Gastrocnemius medialis (tissue), 4 donors: Measurements from ENCODE around the gene MMEL1. TPM values are rescaled to one million over a fixed set of nuclear protein-coding genes. Genes with fewer than 3 reads are reported as not detected.

Experiments
- ATAC-seq, 2 donors: fragments of 150-250 bp; one replicate each; pipeline ENCODE4 v1.9.1; 2016
- DNase-seq, 2 donors: peaks; one replicate each; pipeline ENCODE4 v3.0.0-alpha.2; 2019
- H3K27ac ChIP-seq, 4 donors: fragments of 200-600 bp; sonication (generic); 1 replicate in 1 of 4; 2 replicates in 3 of 4; pipeline ENCODE4 v1.5.1; 2016 to 2018; ENCODE audit warnings: mild to moderate bottlenecking in 2 of 4, moderate library complexity in 1 of 4
- H3K27me3 ChIP-seq, 3 donors: fragments of 200-600 bp; sonication (generic) in 2 of 3; 1 replicate in 1 of 3; 2 replicates in 2 of 3; pipeline versions ENCODE4 v1.5.1 to v1.6.0; 2016 to 2019; ENCODE audit warnings: mild to moderate bottlenecking in 1 of 3, moderate library complexity in 1 of 3
- H3K36me3 ChIP-seq, 2 donors: fragments of 200-600 bp; sonication (generic) in 1 of 2; one replicate each; pipeline ENCODE4 v1.5.1; 2017 to 2018
- H3K4me1 ChIP-seq, 2 donors: fragments of 200-600 bp; sonication (generic) in 1 of 2; one replicate each; pipeline ENCODE4 v1.5.1; 2016 to 2017; ENCODE audit warnings: mild to moderate bottlenecking in 2 of 2
- H3K4me3 ChIP-seq, 4 donors: fragments of 200-600 bp; sonication (generic) in 3 of 4; 1 replicate in 1 of 4; 2 replicates in 3 of 4; pipeline ENCODE4 v1.5.1; 2016 to 2019; ENCODE audit warnings: mild to moderate bottlenecking in 2 of 4
- H3K9me3 ChIP-seq, 3 donors: fragments of 200-600 bp; sonication (generic) in 2 of 3; 1 replicate in 1 of 3; 2 replicates in 2 of 3; pipeline ENCODE4 v1.5.1; 2016 to 2019
- CTCF ChIP-seq, 5 experiments: fragments of 450-650 bp in 3 of 5; fragments of 200-600 bp in 2 of 5; sonication (generic) in 2 of 5; IDR thresholded peaks in 4 of 5; conservative IDR thresholded peaks in 1 of 5; 1 replicate in 4 of 5; 2 replicates in 1 of 5; pipeline ENCODE4 v1.5.1; 2016 to 2019; ENCODE audit warnings: antibody characterized with exemption in 5 of 5, mild to moderate bottlenecking in 3 of 5, moderate library complexity in 3 of 5
- POLR2A ChIP-seq, 2 donors: fragments of 450-650 bp; IDR thresholded peaks; one replicate each; pipeline ENCODE4 v1.6.1; 2017; ENCODE audit warnings: antibody characterized with exemption in 2 of 2, mild to moderate bottlenecking in 2 of 2, moderate library complexity in 2 of 2
- in situ Hi-C, 4 donors: fragments of 200-750 bp; cut with MboI; loops; one replicate each; pipeline versions ENCODE4 v1.15.0 to v1.8.0; 2017; ENCODE audit warnings: low sequenced_read_pairs in 4 of 4
- intact Hi-C: fragments of 100-400 bp; cut with DNase I; formaldehyde crosslinking; loops from one replicate; pipeline ENCODE4 v1.15.1; 2023; ENCODE audit warnings: low total_unique reads
- total RNA-seq, 4 donors: library from RNA; depleted of rRNA; stranded (reverse); fragments of >200 nt; gene quantifications; one replicate each; pipeline versions ENCODE4 v1.1.0 to v1.2.3, GENCODE V29; 2016

The MMEL1 gene
- total RNA-seq, 4 donors from 2014 or later, result not detected

GRCh38 chr1:2558861-2559260 lies 74.0 kb downstream of the MMEL1 start:
- Histone ChIP-seq H3K27me3 (peaks cover 0 to 4% (median 0%) of the 10 kb centered on the region in 3 donors), H3K9me3 (no peaks in the 10 kb centered on the region), H3K4me1 (peaks cover 7 to 21% of the 10 kb centered on the region in 2 donors), H3K4me3 (no peak overlapping the region), H3K36me3 (no peaks in the 10 kb centered on the region), H3K27ac (no peak overlapping the region)
- in situ Hi-C loops (no loop called here), intact Hi-C loops (loop anchor here (10.0 kb wide), 1 partner anchor 86 kb away; no protein-coding TSS in a partner anchor)
- no peak for DNase-seq
- TF ChIP-seq POLR2A (IDR thresholded peaks at IDR 0.05) (no peak), CTCF (IDR thresholded peaks at IDR 0.05 in 4 of 5, conservative IDR thresholded peaks at IDR 0.05 in 1 of 5) (no peak)
- ATAC-seq, result no peak

DNA sequence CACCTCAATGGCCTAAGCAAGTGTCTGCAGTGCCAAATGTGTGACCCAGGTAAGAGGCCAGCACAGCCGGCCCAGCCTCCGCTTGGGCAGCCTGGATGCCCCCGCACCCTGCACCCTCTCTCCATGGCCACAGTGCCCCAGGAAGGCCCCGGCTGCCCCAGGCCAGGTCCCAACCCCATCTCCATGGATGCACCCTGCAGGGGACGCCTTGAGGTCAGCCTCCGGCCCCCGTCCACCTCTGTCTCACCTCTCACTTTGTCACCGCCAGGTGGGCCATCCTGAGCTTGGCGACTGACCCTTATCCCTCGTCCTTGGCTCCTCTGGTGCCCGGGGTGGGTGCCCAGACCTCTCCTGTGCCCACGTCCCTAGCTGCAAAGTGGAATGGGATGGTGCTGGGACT lies 74.4 kb downstream of the MMEL1 start:
- TF ChIP-seq CTCF (IDR thresholded peaks at IDR 0.05 in 4 of 5, conservative IDR thresholded peaks at IDR 0.05 in 1 of 5) (no peak), POLR2A (IDR thresholded peaks at IDR 0.05) (no peak)
- Histone ChIP-seq H3K36me3 (no peaks in the 10 kb centered on the region), H3K4me3 (no peak overlapping the region), H3K4me1 (peaks cover 7 to 21% of the 10 kb centered on the region in 2 donors), H3K27me3 (peaks cover 0 to 4% (median 0%) of the 10 kb centered on the region in 3 donors), H3K27ac (no peak overlapping the region), H3K9me3 (no peaks in the 10 kb centered on the region)
- intact Hi-C loops, result loop anchor here (10.0 kb wide), 1 partner anchor 86 kb away; no protein-coding TSS in a partner anchor
- ATAC-seq, result no peak
- no peak for DNase-seq
- in situ Hi-C loops, result no loop called here

DNA sequence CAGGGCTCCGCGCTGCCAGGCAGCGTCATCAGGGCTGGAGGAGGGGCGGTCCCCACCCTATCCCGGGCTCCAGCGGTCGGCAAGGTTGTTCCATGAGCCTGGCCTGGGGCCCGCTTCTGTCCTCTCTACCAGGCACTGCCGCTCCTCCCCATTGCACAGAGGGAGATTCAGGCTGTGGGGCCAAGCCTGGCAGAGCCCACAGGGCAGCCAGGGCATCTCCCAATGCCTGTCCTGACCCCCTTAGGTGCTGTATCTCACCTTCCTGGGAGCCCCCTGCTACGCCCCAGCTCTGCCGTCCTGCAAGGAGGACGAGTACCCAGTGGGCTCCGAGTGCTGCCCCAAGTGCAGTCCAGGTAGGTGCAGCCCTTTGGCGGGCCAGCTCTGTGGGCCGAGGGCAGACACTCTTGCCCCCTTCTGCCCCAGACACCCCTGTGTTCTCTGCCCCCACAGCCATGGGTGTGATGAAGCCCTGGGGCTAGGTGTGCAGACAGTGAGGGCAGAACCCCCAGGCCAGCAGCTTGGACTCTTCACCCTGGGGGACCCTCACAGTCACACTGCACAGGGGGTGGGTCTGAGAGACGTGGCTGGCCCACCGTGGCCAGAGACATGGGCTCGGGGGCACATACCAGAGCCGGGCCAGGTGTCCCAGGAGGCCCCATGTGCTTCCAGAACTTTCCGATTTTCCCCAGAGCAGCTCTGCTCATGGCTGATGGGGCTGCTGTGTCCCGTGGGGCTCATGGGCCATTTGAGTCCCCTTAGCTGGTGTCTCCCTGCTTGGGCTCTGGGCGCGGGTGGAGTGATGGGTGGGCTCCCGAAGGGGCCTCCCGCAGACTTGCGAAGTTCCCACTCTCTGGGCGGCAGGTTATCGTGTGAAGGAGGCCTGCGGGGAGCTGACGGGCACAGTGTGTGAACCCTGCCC lies 75.1 kb downstream of the MMEL1 start:
- in situ Hi-C loops (no loop called here), intact Hi-C loops (loop anchor here (10.0 kb wide), 1 partner anchor 87 kb away; no protein-coding TSS in a partner anchor)
- H3K27ac ChIP-seq, result peak overlapping the region; percentile 71 to 87 (median 85)
- no peak for DNase-seq
- no peak for TF ChIP-seq POLR2A (IDR thresholded peaks at IDR 0.05)
- TF ChIP-seq CTCF (IDR thresholded peaks at IDR 0.05 in 4 of 5, conservative IDR thresholded peaks at IDR 0.05 in 1 of 5), result no peak
- peaks cover 0 to 4% (median 0%) of the 10 kb centered on the region in 3 donors for H3K27me3 ChIP-seq
- H3K9me3 ChIP-seq, result no peaks in the 10 kb centered on the region
- no peak for ATAC-seq
- no peaks in the 10 kb centered on the region for H3K36me3 ChIP-seq
- peaks cover 7 to 21% of the 10 kb centered on the region in 2 donors for H3K4me1 ChIP-seq
- H3K4me3 ChIP-seq, result peak overlapping the region; percentile 68 to 96 (median 72)

DNA sequence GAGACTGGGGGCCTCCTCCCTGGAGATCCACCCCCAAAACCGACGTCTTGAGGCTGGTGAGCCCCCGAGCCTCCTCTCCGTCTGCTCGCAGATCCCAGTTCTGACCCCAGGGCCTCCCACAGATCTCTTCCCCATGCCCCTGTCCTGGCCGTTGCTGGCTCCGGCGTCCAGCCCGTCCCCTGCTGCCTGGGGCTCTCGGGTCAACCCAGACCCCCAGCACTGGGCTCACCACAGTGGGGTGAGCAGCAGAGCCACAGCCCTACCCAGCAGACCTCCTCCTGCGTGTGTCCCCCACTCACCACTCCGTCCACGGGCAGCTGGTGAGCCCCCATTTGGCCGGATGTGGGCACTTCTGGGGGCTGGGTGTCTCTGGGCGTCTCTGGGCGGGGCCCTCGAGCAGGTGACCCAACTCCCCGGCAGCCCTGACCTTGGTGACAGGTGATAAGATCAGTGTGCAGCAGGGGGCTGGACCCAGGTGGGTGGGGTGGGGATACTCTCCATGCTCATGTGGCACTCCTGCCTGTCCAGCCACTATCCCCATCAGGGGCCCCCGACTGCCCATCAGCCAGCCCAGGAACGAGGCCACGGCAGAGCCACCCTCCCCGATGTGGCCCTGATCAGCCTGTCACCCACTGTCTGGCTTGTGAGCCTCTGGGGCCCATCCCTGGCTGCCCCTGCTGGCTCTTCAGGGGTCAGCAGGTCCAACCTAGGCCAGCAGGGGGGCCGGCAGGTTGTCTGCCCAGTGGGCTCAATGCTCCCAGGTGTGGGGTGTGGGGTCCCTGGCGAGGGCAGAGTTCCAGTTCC lies 75.9 kb downstream of the MMEL1 start:
- TF ChIP-seq CTCF (IDR thresholded peaks at IDR 0.05 in 4 of 5, conservative IDR thresholded peaks at IDR 0.05 in 1 of 5) (no peak), POLR2A (IDR thresholded peaks at IDR 0.05) (no peak)
- peaks cover 0 to 4% (median 0%) of the 10 kb centered on the region in 3 donors for H3K27me3 ChIP-seq
- peak; percentile 10 to 28 for ATAC-seq
- peaks cover 7 to 21% of the 10 kb centered on the region in 2 donors for H3K4me1 ChIP-seq
- intact Hi-C loops, result loop anchor here (10.0 kb wide), 1 partner anchor 88 kb away; no protein-coding TSS in a partner anchor
- H3K9me3 ChIP-seq, result no peaks in the 10 kb centered on the region
- H3K36me3 ChIP-seq, result no peaks in the 10 kb centered on the region
- H3K27ac ChIP-seq, result peak overlapping the region; percentile 71 to 87 (median 85)
- in situ Hi-C loops, result no loop called here
- no peak for DNase-seq
- H3K4me3 ChIP-seq, result peak overlapping the region; percentile 68 to 96 (median 72)
